B cell (primary cell): ENCODE results near the gene IMMP2L. TPM values are rescaled to one million over a fixed set of nuclear protein-coding genes. Genes with fewer than 3 reads are reported as not detected.

Source experiments
- ATAC-seq: fragments of 200-7000 bp; cut with Tn5 transposase; one replicate; pipeline ENCODE4 v1.10.0; 2021; ENCODE audit warnings: low read depth, mild to moderate bottlenecking, moderate number of reproducible peaks, moderate library complexity
- CTCF ChIA-PET: fragments of 350-600 bp; sonication (Branson Sonifier 250); formaldehyde crosslinking; loops from one replicate; lab custom pipeline; 2021; ENCODE audit warnings: antibody characterized with exemption, inconsistent platforms; lab: Charles Lee
- POLR2A ChIA-PET: fragments of 350-600 bp; sonication (Branson Sonifier 250); formaldehyde crosslinking; loops from one replicate; lab custom pipeline; 2021; ENCODE audit warnings: antibody characterized with exemption; lab: Charles Lee
- DNase-seq: peaks from one replicate; pipeline ENCODE4 v3.0.0; 2013
- H2AFZ ChIP-seq: 2 replicates; pipeline ENCODE4 v1.6.1; 2012; ENCODE audit warnings: mild to moderate bottlenecking, low read depth, low read length; ENCODE audit not compliant: insufficient read depth, poor library complexity, severe bottlenecking
- H3K27ac ChIP-seq, 2 donors: 1 replicate in 1 of 2; 2 replicates in 1 of 2; pipeline ENCODE4 v1.5.1; 2012 to 2013; ENCODE audit warnings: low read length in 2 of 2, mild to moderate bottlenecking in 2 of 2, moderate library complexity in 1 of 2
- H3K27me3 ChIP-seq, 4 experiments: fragments of 200-600 bp in 1 of 4; sonication (generic) in 1 of 4; replicated peaks in 1 of 4; 1 replicate in 2 of 4; 2 replicates in 2 of 4; pipeline versions ENCODE4 v1.6.1 to v1.7.0; 2013 to 2016; ENCODE audit warnings: low read length in 3 of 4, mild to moderate bottlenecking in 2 of 4, mixed read lengths in 1 of 4, moderate library complexity in 1 of 4; ENCODE audit not compliant: insufficient read depth in 4 of 4, control insufficient read depth in 3 of 4; ENCODE audit errors: control extremely low read depth in 1 of 4
- H3K36me3 ChIP-seq, 2 experiments: replicated peaks in 1 of 2; 1 replicate in 1 of 2; 2 replicates in 1 of 2; pipeline versions ENCODE4 v1.6.1 to v1.7.1; 2013; ENCODE audit warnings: low read length in 1 of 2; ENCODE audit not compliant: insufficient read depth in 2 of 2, control insufficient read depth in 1 of 2; ENCODE audit errors: control extremely low read depth in 1 of 2, extremely low read depth in 1 of 2
- H3K4me1 ChIP-seq, 2 donors: fragments of 200-600 bp in 1 of 2; sonication (generic) in 1 of 2; 1 replicate in 1 of 2; 2 replicates in 1 of 2; pipeline versions ENCODE4 v1.5.1 to v1.6.1; 2013 to 2017; ENCODE audit warnings: low read length in 2 of 2; ENCODE audit not compliant: control insufficient read depth in 2 of 2, insufficient read depth in 2 of 2
- H3K4me2 ChIP-seq: replicated peaks from 2 replicates; pipeline ENCODE3; 2012; ENCODE audit warnings: mild to moderate bottlenecking, low read depth, low read length; ENCODE audit not compliant: poor library complexity, severe bottlenecking
- H3K4me3 ChIP-seq, 5 experiments: fragments of 200-600 bp in 1 of 5; sonication (generic) in 1 of 5; 1 replicate in 3 of 5; 2 replicates in 2 of 5; pipeline versions ENCODE4 v1.5.1 to v1.7.0; 2011 to 2016; ENCODE audit warnings: low read length in 4 of 5, mild to moderate bottlenecking in 4 of 5, low read depth in 2 of 5, control low read depth in 1 of 5, moderate library complexity in 1 of 5; ENCODE audit not compliant: insufficient read depth in 1 of 5; ENCODE audit errors: control extremely low read depth in 1 of 5, extremely low read depth in 1 of 5
- H3K79me2 ChIP-seq: fragments of 200-600 bp; sonication (generic); one replicate; pipeline ENCODE4 v1.6.0; 2016; ENCODE audit warnings: low read length; ENCODE audit not compliant: control insufficient read depth, insufficient read depth
- H3K9ac ChIP-seq: fragments of 200-600 bp; sonication (generic); 2 replicates; pipeline ENCODE4 v1.6.1; 2017; ENCODE audit warnings: mild to moderate bottlenecking, low read length, moderate library complexity
- H3K9me3 ChIP-seq, 3 donors: one replicate each; pipeline versions ENCODE4 v1.6.1 to v1.7.1; 2013; ENCODE audit warnings: low read length in 2 of 3; ENCODE audit not compliant: control insufficient read depth in 2 of 3, insufficient read depth in 1 of 3; ENCODE audit errors: control extremely low read depth in 1 of 3
- H4K20me1 ChIP-seq: 2 replicates; pipeline ENCODE4 v1.6.0; 2012; ENCODE audit warnings: mild to moderate bottlenecking, low read length; ENCODE audit not compliant: insufficient read depth, control insufficient read depth, poor library complexity, severe bottlenecking
- H3K27ac Mint-ChIP-seq: one replicate; pipeline ENCODE4 v1.8.0; 2021; ENCODE audit warnings: mixed read lengths
- H3K27me3 Mint-ChIP-seq: one replicate; pipeline ENCODE4 v1.8.0; 2021; ENCODE audit warnings: mixed read lengths
- H3K4me1 Mint-ChIP-seq: one replicate; pipeline ENCODE4 v1.8.0; 2021; ENCODE audit warnings: mixed read lengths
- H3K4me3 Mint-ChIP-seq: one replicate; pipeline ENCODE4 v1.8.0; 2021; ENCODE audit warnings: mixed read lengths
- H3K9me3 Mint-ChIP-seq: one replicate; pipeline ENCODE4 v1.8.0; 2022; ENCODE audit warnings: mixed read lengths; ENCODE audit not compliant: insufficient read depth
- CTCF ChIP-seq: fragments of 200-600 bp; IDR thresholded peaks from one replicate; pipeline ENCODE4 v1.8.0; 2022; ENCODE audit warnings: antibody characterized with exemption, mild to moderate bottlenecking
- EZH2 ChIP-seq: IDR thresholded peaks from 2 replicates; pipeline ENCODE4 v1.6.1; 2012; ENCODE audit warnings: borderline replicate concordance, low read depth, mild to moderate bottlenecking, moderate library complexity, low read length; ENCODE audit not compliant: insufficient read depth, poor library complexity, severe bottlenecking
- WGBS: methylation state at CpG from one replicate; pipeline ENCODE4 v1.1.5; 2013; ENCODE audit warnings: missing lambda C conversion rate; ENCODE audit not compliant: insufficient coverage; 5-methylcytosine and 5-hydroxymethylcytosine counted together
- intact Hi-C: fragments of 100-400 bp; cut with micrococcal nuclease; formaldehyde crosslinking; loops from one replicate; pipeline ENCODE4 v1.10.0; 2022
- polyA plus RNA-seq: library from polyadenylated mRNA; depleted of rRNA; stranded (reverse); fragments of >200 nt; gene quantifications from 2 replicates; pipeline ENCODE4 v1.2.3, GENCODE V29; 2012
- total RNA-seq, 2 donors: library from RNA; stranded (reverse); fragments of 120-200 nt in 1 of 2; gene quantifications; 1 replicate in 1 of 2; 2 replicates in 1 of 2; pipeline versions ENCODE4 v1.2.3 to v1.2.4, GENCODE V29; 2013 to 2022

The IMMP2L gene
- total and polyA plus RNA-seq, 2 donors (not counting 1 experiment from before 2014, with no cell fraction given) = 3.8 to 34.2 TPM

- no peaks in the 10 kb centered on the region for H4K20me1 ChIP-seq
- H3K4me1 ChIP-seq = no peaks in the 10 kb centered on the region
- H3K4me2 ChIP-seq = no peak overlapping the region
- no peak overlapping the region for H3K4me3 ChIP-seq
- H3K9ac ChIP-seq = no peak overlapping the region
- H3K27me3 Mint-ChIP-seq = no peaks in the 10 kb centered on the region
- no peak overlapping the region for H3K27ac ChIP-seq
- no peak overlapping the region for H2AFZ ChIP-seq
- no peak overlapping the region for H3K27ac Mint-ChIP-seq
- H3K4me1 Mint-ChIP-seq = no peaks in the 10 kb centered on the region
- H3K4me3 Mint-ChIP-seq = no peak overlapping the region
- ChIA-PET POLR2A (no interaction called here), CTCF (no interaction called here)
- no peaks in the 10 kb centered on the region for H3K36me3 ChIP-seq
- no peak for TF ChIP-seq CTCF
- TF ChIP-seq EZH2 = no peak
- WGBS = no CpG with 5 or more reads among the region's 1 CpG
- no peaks in the 10 kb centered on the region for H3K27me3 ChIP-seq
- H3K79me2 ChIP-seq = no peaks in the 10 kb centered on the region
- intact Hi-C loops = no loop called here
- ATAC-seq = no peak
- H3K9me3 Mint-ChIP-seq = peaks cover 2% of the 10 kb centered on the region
- DNase-seq = no peak
- H3K9me3 ChIP-seq = no peaks in the 10 kb centered on the region
Measured at GRCh38 chr7:110897538-110897937, 664.8 kb downstream of the IMMP2L start.

GRCh38 chr7:110894111-110894510, 668.2 kb downstream of the IMMP2L start:
- Histone ChIP-seq H3K4me3 (no peak overlapping the region), H2AFZ (no peak overlapping the region), H3K27me3 (no peaks in the 10 kb centered on the region), H3K9me3 (no peaks in the 10 kb centered on the region), H3K79me2 (no peaks in the 10 kb centered on the region), H4K20me1 (no peaks in the 10 kb centered on the region), H3K36me3 (no peaks in the 10 kb centered on the region), H3K27ac (no peak overlapping the region), H3K4me1 (no peaks in the 10 kb centered on the region), H3K4me2 (no peak overlapping the region), H3K9ac (no peak overlapping the region)
- ChIA-PET POLR2A (no interaction called here), CTCF (no interaction called here)
- WGBS = 88% methylated on average over 1 of the region's 1 CpG
- Mint-ChIP-seq H3K27me3 (no peaks in the 10 kb centered on the region), H3K27ac (no peak overlapping the region), H3K9me3 (peaks cover 2% of the 10 kb centered on the region), H3K4me1 (no peaks in the 10 kb centered on the region), H3K4me3 (no peak overlapping the region)
- DNase-seq (no peak), ATAC-seq (no peak)
- intact Hi-C loops = no loop called here
- TF ChIP-seq CTCF (no peak), EZH2 (no peak)
